Fibroblast of the aortic adventitia (primary cell): Measurements from ENCODE around the gene CKAP2L. TPM values are rescaled to one million over a fixed set of nuclear protein-coding genes. Genes with fewer than 3 reads are reported as not detected.

Source experiments
- DNase-seq: peaks from one replicate; pipeline ENCODE4 v3.0.0-alpha.2; 2010; ENCODE audit warnings: low read depth
- H3K4me3 ChIP-seq: 2 replicates; pipeline ENCODE4 v1.5.1; 2011; ENCODE audit warnings: low read depth, mild to moderate bottlenecking, control low read depth, low read length, moderate library complexity
- total RNA-seq: library from RNA; depleted of rRNA; stranded (reverse); fragments of >200 nt; gene quantifications from 2 replicates; pipeline ENCODE4 v1.2.3, GENCODE V29; 2012; ENCODE audit warnings: low replicate concordance
- TF ChIP-seq, protein P1 (sequence below): IDR thresholded peaks from 2 replicates; pipeline ENCODE4 v1.5.1; 2011; ENCODE audit warnings: mild to moderate bottlenecking, low read length, control low read depth, inconsistent platforms; ENCODE audit not compliant: insufficient read depth

Gene CKAP2L
- total RNA-seq, 1 donor, result 26.4 TPM

DNA sequence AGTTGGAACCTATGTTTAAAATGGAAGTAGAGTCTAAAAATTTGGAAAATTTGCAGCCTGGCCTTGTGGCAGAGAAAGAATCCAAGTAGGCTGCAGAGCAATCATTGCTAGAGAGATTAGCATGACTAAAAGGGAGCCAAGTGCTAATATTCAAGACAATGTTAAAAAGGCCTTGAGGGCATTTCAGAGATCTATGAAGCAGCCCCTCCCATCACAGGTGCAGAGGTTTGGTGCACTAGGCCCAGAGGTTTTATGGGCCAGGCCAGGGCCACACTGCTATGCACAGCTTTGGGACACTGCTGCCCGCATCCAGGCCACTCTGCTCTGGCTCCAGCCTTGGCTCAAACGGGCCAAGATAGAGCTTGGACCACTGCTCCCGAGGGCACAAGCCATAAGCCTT lies 26.6 kb upstream of the CKAP2L start:
- TF ChIP-seq, protein P1, sequence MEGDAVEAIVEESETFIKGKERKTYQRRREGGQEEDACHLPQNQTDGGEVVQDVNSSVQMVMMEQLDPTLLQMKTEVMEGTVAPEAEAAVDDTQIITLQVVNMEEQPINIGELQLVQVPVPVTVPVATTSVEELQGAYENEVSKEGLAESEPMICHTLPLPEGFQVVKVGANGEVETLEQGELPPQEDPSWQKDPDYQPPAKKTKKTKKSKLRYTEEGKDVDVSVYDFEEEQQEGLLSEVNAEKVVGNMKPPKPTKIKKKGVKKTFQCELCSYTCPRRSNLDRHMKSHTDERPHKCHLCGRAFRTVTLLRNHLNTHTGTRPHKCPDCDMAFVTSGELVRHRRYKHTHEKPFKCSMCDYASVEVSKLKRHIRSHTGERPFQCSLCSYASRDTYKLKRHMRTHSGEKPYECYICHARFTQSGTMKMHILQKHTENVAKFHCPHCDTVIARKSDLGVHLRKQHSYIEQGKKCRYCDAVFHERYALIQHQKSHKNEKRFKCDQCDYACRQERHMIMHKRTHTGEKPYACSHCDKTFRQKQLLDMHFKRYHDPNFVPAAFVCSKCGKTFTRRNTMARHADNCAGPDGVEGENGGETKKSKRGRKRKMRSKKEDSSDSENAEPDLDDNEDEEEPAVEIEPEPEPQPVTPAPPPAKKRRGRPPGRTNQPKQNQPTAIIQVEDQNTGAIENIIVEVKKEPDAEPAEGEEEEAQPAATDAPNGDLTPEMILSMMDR, result no peak
- no peak overlapping the region for H3K4me3 ChIP-seq
- DNase-seq, result no peak

DNA sequence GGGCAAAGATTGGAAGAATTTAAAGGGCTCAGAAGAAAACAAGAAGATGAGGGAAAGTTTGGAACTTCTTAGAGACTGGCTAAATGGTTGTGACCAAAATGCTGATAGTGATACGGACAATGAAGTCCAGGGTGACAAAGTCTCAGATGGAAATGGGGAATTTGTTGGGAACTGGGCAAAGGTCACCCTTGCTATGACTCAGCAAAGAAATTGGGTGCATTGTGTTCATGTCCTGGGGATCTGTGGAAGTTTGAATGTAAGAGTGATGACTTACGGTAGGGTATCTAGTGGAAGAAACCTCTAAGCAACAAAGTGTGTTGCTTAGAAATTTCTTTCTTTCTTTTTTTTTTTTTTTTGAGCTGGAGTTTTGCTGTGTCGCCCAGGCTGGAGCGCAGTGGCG lies 25.9 kb upstream of the CKAP2L start:
- TF ChIP-seq, protein P1, result no peak
- H3K4me3 ChIP-seq, result no peak overlapping the region
- no peak for DNase-seq

- TF ChIP-seq, protein P1, result no peak
- H3K4me3 ChIP-seq, result no peak overlapping the region
- DNase-seq, result no peak
These were observed 24.8 kb upstream of the CKAP2L start for GRCh38 chr2:112789186-112789585.

- no peak for DNase-seq
- TF ChIP-seq, protein P1, result no peak
These were observed 24.2 kb upstream of the CKAP2L start for GRCh38 chr2:112788653-112789052.

GRCh38 chr2:112787729-112788393 lies 23.5 kb upstream of the CKAP2L start:
- TF ChIP-seq, protein P1, result no peak
- no peak for DNase-seq
- H3K4me3 ChIP-seq, result no peak overlapping the region

More at GRCh38 chr2:112788653-112789052, 24.2 kb upstream of the CKAP2L start:
- H3K4me3 ChIP-seq, result no peak overlapping the region

DNA sequence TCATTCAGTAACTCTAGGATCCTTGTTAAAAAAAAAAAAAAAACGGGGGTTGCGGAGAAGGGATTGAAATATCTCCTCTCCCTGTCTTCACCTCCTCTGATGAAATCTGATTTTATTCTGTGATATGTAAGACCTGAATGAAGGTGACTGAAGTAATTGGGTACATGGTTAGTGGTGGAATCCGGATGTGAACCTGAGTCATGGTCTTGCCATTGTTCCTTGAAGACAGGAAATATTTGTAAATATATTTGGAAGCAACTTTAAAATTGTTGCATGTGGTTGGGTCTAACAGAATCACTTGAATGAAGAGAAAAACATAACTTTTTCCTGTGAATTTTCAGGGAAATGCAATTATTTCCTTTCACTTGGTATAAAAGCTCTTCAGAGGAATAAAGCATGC lies 22.9 kb upstream of the CKAP2L start:
- peak; percentile 34 for DNase-seq
- TF ChIP-seq, protein P1, result no peak
- H3K4me3 ChIP-seq, result no peak overlapping the region
